ENCODE measurements around the gene TTC23L.

Gene TTC23L

GRCh38 chr5:34833090-34833489 is 5.9 kb upstream of the TTC23L start:
- no peak for DNase-seq

- no peak for DNase-seq
Observed at GRCh38 chr5:34833976-34834793, 4.8 kb upstream of the TTC23L start.

GRCh38 chr5:34834794-34835089 is 4.2 kb upstream of the TTC23L start:
- no peak for DNase-seq

- no peak for DNase-seq
Observed at GRCh38 chr5:34835664-34836063, 3.3 kb upstream of the TTC23L start.

- DNase-seq: no peak
Observed at GRCh38 chr5:34841816-34842215, 2.9 kb downstream of the TTC23L start.

- no peak for DNase-seq
Observed at GRCh38 chr5:34842554-34842953, 3.6 kb downstream of the TTC23L start.

- no peak for DNase-seq
Observed at GRCh38 chr5:34843497-34843896, 4.5 kb downstream of the TTC23L start.

- no peak for DNase-seq
Observed at GRCh38 chr5:34844106-34844505, 5.1 kb downstream of the TTC23L start.

GRCh38 chr5:34844999-34845398 is 6.0 kb downstream of the TTC23L start:
- no peak for DNase-seq

- DNase-seq: no peak
Observed at GRCh38 chr5:34847056-34847455, 8.1 kb downstream of the TTC23L start.

GRCh38 chr5:34847552-34847951 is 8.6 kb downstream of the TTC23L start:
- DNase-seq: no peak

GRCh38 chr5:34848230-34848629 is 9.3 kb downstream of the TTC23L start:
- no peak for DNase-seq

GRCh38 chr5:34849253-34849652 is 10.3 kb downstream of the TTC23L start:
- peak; percentile 31 for DNase-seq

GRCh38 chr5:34854459-34855174 is 15.7 kb downstream of the TTC23L start:
- no peak for DNase-seq

- DNase-seq: no peak
Observed at GRCh38 chr5:34857161-34857560, 18.2 kb downstream of the TTC23L start.

- no peak for DNase-seq
Observed at GRCh38 chr5:34857894-34858293, 18.9 kb downstream of the TTC23L start.

GRCh38 chr5:34858790-34859189 is 19.8 kb downstream of the TTC23L start:
- DNase-seq: no peak

GRCh38 chr5:34859253-34859652 is 20.3 kb downstream of the TTC23L start:
- DNase-seq: no peak

GRCh38 chr5:34863946-34864345 is 25.0 kb downstream of the TTC23L start:
- DNase-seq: no peak

- DNase-seq: no peak
Observed at GRCh38 chr5:34865091-34865490, 26.1 kb downstream of the TTC23L start.

GRCh38 chr5:34866989-34867471 is 28.1 kb downstream of the TTC23L start:
- no peak for DNase-seq

- no peak for DNase-seq
Observed at GRCh38 chr5:34867660-34868059, 28.7 kb downstream of the TTC23L start.

- DNase-seq: no peak
Observed at GRCh38 chr5:34868791-34869190, 29.8 kb downstream of the TTC23L start.

- no peak for DNase-seq
Observed at GRCh38 chr5:34869256-34869655, 30.3 kb downstream of the TTC23L start.
